GM12878 (cell line): Measurements from ENCODE around the gene APH1B. TPM values are rescaled to one million over a fixed set of nuclear protein-coding genes. Genes with fewer than 3 reads are reported as not detected.

Source experiments
- CEBPZ ChIP-seq: fragments of 150-350 bp; IDR thresholded peaks from 2 replicates; pipeline ENCODE4 v1.6.1; 2016; ENCODE audit warnings: low read depth, low read length
- DPF2 ChIP-seq: fragments of 450-650 bp; IDR thresholded peaks from 2 replicates; pipeline ENCODE4 v1.6.1; 2017; ENCODE audit warnings: mild to moderate bottlenecking
- EED ChIP-seq: sonication (generic); IDR thresholded peaks from 2 replicates; pipeline ENCODE4 v1.6.1; 2016; ENCODE audit warnings: antibody characterized with exemption, low read depth
- IKZF1 ChIP-seq: fragments of 450-650 bp; conservative IDR thresholded peaks from 2 replicates; pipeline ENCODE4 v1.6.1; 2017; ENCODE audit warnings: antibody characterized with exemption, mild to moderate bottlenecking
- KAT2A ChIP-seq: conservative IDR thresholded peaks from 2 replicates; pipeline ENCODE4 v1.6.1; 2011; ENCODE audit warnings: low read depth, low read length; ENCODE audit not compliant: control insufficient read depth
- NBN ChIP-seq: fragments of 450-650 bp; IDR thresholded peaks from 2 replicates; pipeline ENCODE4 v1.6.1; 2016
- NFXL1 ChIP-seq: fragments of 450-650 bp; IDR thresholded peaks from 2 replicates; pipeline ENCODE4 v1.6.1; 2017; ENCODE audit warnings: antibody characterized with exemption, mild to moderate bottlenecking, borderline replicate concordance
- NKRF ChIP-seq: fragments of 450-650 bp; conservative IDR thresholded peaks from 2 replicates; pipeline ENCODE4 v1.6.1; 2017; ENCODE audit warnings: mild to moderate bottlenecking, moderate library complexity
- POLR2AphosphoS2 ChIP-seq: IDR thresholded peaks from 2 replicates; pipeline ENCODE4 v1.6.1; 2011; ENCODE audit warnings: low read depth, mild to moderate bottlenecking, low read length, improper control_type of control experiment, moderate library complexity
- POLR2AphosphoS5 ChIP-seq: IDR thresholded peaks from 2 replicates; pipeline ENCODE4 v1.6.1; 2011; ENCODE audit warnings: mild to moderate bottlenecking, low read length, inconsistent platforms
- SIN3A ChIP-seq: IDR thresholded peaks from 2 replicates; pipeline ENCODE4 v1.6.1; 2012; ENCODE audit warnings: low read depth, low read length, improper control_type of control experiment
- SKIL ChIP-seq: fragments of 450-650 bp; IDR thresholded peaks from 2 replicates; pipeline ENCODE4 v1.6.1; 2017; ENCODE audit warnings: mild to moderate bottlenecking, low read depth, inconsistent platforms; ENCODE audit not compliant: poor library complexity, severe bottlenecking
- ZBED1 ChIP-seq: IDR thresholded peaks from 2 replicates; pipeline ENCODE4 v1.6.1; 2016; ENCODE audit warnings: borderline replicate concordance
- ZBTB40 ChIP-seq: fragments of 450-650 bp; IDR thresholded peaks from 2 replicates; pipeline ENCODE4 v1.6.1; 2016; ENCODE audit warnings: mild to moderate bottlenecking, moderate library complexity, borderline replicate concordance
- polyA plus RNA-seq, 11 experiments: library from polyadenylated mRNA; depleted of rRNA in 4 of 11; unstranded in 6 of 11; stranded (reverse) in 5 of 11; fragments of >200 nt; fragmentation: Nextera tagmentation in 4 of 11; fragmentation: Illumina TruSeq in 1 of 11; extraction: Ambion mirVana in 4 of 11; extraction: Trizol in 1 of 11; gene quantifications; 1 replicate in 1 of 11; 2 replicates in 10 of 11; pipeline versions ENCODE4 v1.2.1 to v1.2.3, GENCODE V29; 2011 to 2016; ENCODE audit warnings: inconsistent platforms in 2 of 11, missing spikeins in 2 of 11, low read depth in 1 of 11
- total RNA-seq, 4 experiments: library from RNA; depleted of rRNA in 3 of 4; stranded (reverse); fragments of >200 nt in 3 of 4; fragmentation: Illumina TruSeq in 1 of 4; extraction: Trizol in 1 of 4; gene quantifications; 2 replicates each; pipeline versions ENCODE4 v1.2.1 to v1.2.3, GENCODE V29; 2013 to 2021

APH1B gene
- total and polyA plus RNA-seq, 10 of the 15 experiments (the other 5 are each of a cell fraction or from before 2014, with no cell fraction given) = 5.0 to 20.8 (median 11.1) TPM

- TF ChIP-seq ZBTB40 (peak; percentile 17; the same call in 1 of the 2 replicates), CEBPZ (no peak), KAT2A (no peak), POLR2AphosphoS2 (no peak), NFXL1 (no peak), IKZF1 (no peak), NBN (0 out of 2 replicates have a peak, but pooled peaks have one; percentile 32), ZBED1 (no peak), DPF2 (peak; percentile 8; the same call in 1 of the 2 replicates), SKIL (no peak), POLR2AphosphoS5 (no peak), NKRF (0 out of 2 replicates have a peak, but pooled peaks have one; percentile 12), EED (no peak), SIN3A (0 out of 2 replicates have a peak, but pooled peaks have one; percentile 21)
Observed at GRCh38 chr15:63277893-63278456, 570 bp downstream of the APH1B start (continued).
